HG02943 (cell line): ENCODE results near the gene BMPR1A.
"Not testable (repeated sequence)": the region's sequence is repeated elsewhere in the genome, so short reads cannot be mapped to it uniquely, and the experiment has no call there.

ENCODE experiments used
- ATAC-seq: cut with Tn5 transposase; IDR thresholded peaks from one replicate; pipeline ENCODE4 v1.9.1; 2021; ENCODE audit warnings: mild to moderate bottlenecking, low read depth, moderate library complexity; ENCODE audit not compliant: unreplicated experiment

Gene BMPR1A

GRCh38 chr10:86830043-86830591 is 73.7 kb downstream of the BMPR1A start:
- ATAC-seq = no peak

- no peak for ATAC-seq
Measured at GRCh38 chr10:86833969-86834368, 77.5 kb downstream of the BMPR1A start.

GRCh38 chr10:86836044-86836443 is 79.6 kb downstream of the BMPR1A start:
- no peak for ATAC-seq

GRCh38 chr10:86837663-86838062 is 81.2 kb downstream of the BMPR1A start:
- no peak for ATAC-seq

- no peak for ATAC-seq
Measured at GRCh38 chr10:86840498-86840897, 84.1 kb downstream of the BMPR1A start.

- ATAC-seq = no peak
Measured at GRCh38 chr10:86846088-86846487, 89.7 kb downstream of the BMPR1A start.

GRCh38 chr10:86848747-86849146 is 92.3 kb downstream of the BMPR1A start:
- no peak for ATAC-seq

- no peak for ATAC-seq
Measured at GRCh38 chr10:86849181-86849894, 92.9 kb downstream of the BMPR1A start.

GRCh38 chr10:86850481-86850880 is 94.1 kb downstream of the BMPR1A start:
- no peak for ATAC-seq

GRCh38 chr10:86851328-86852207 is 95.1 kb downstream of the BMPR1A start:
- no peak for ATAC-seq

- ATAC-seq = not testable (repeated sequence)
Measured at GRCh38 chr10:86853582-86853981, 97.2 kb downstream of the BMPR1A start.

- no peak for ATAC-seq
Measured at GRCh38 chr10:86855513-86855912, 99.1 kb downstream of the BMPR1A start.

GRCh38 chr10:86856156-86856555 is 99.7 kb downstream of the BMPR1A start:
- ATAC-seq = no peak

GRCh38 chr10:86857128-86857721 is 100.8 kb downstream of the BMPR1A start:
- no peak for ATAC-seq

GRCh38 chr10:86858011-86858410 is 101.6 kb downstream of the BMPR1A start:
- no peak for ATAC-seq

- ATAC-seq = no peak
Measured at GRCh38 chr10:86861351-86861750, 104.9 kb downstream of the BMPR1A start.

- ATAC-seq = no peak
Measured at GRCh38 chr10:86862373-86862772, 106.0 kb downstream of the BMPR1A start.

GRCh38 chr10:86862786-86863483 is 106.5 kb downstream of the BMPR1A start:
- ATAC-seq = no peak

GRCh38 chr10:86863484-86863842 is 107.0 kb downstream of the BMPR1A start:
- ATAC-seq = no peak

- not testable (repeated sequence) for ATAC-seq
Measured at GRCh38 chr10:86865011-86865811, 108.8 kb downstream of the BMPR1A start.
